ENCODE measurements around the gene WFDC11. TPM values are rescaled to one million over a fixed set of nuclear protein-coding genes. Genes with fewer than 3 reads are reported as not detected.
"Not testable (repeated sequence)": the region's sequence is repeated elsewhere in the genome, so short reads cannot be mapped to it uniquely, and the experiment has no call there.

The WFDC11 gene
- total RNA-seq, 1 experiment from 2014 or later: not detected

DNA sequence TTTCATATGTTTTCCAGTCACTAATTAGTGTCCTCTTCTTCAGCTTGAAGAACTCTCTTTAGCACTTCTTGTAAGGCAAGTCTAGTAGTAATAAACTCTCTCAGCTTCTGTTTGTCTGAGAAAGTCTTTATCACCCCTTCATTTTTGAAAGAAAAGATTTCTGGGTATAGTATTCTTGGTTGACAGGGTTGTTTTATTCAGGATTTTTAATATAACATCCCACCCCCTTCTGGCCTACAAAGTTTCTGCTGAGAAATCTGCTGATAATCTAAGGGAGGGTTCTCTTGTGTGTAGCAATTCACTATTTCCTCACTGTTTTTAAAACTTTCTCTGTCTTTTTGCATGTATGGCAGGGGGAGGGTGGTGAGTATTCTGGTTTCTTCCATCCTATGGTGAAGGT is 9.6 kb upstream of the WFDC11 start:
- Histone ChIP-seq H3K27me3 (ENCODE audit: insufficient read depth, low read depth) (peaks cover 24% of the 10 kb centered on the region; the same call in 1 of the 2 replicates), H3K27ac (no peak overlapping the region), H2AFZ (no peak overlapping the region), H3F3A (ENCODE audit: insufficient read depth, low read depth) (no peaks in the 10 kb centered on the region), H3K4me2 (no peak overlapping the region), H3K4me3 (no peak overlapping the region), H3K79me2 (ENCODE audit: low read depth) (no peaks in the 10 kb centered on the region), H4K20me1 (ENCODE audit: insufficient read depth) (no peaks in the 10 kb centered on the region), H3K4me1 (replicated peaks; ENCODE audit: insufficient read depth) (no peaks in the 10 kb centered on the region), H3K36me3 (ENCODE audit: low read depth) (no peaks in the 10 kb centered on the region), H3K9me3 (ENCODE audit: insufficient read depth, low read depth) (peaks cover 6% of the 10 kb centered on the region; the same call in 1 of the 2 replicates), H3K9me2 (ENCODE audit: insufficient read depth) (no peaks in the 10 kb centered on the region; the same call in 1 of the 2 replicates)
- ChIA-PET CTCF (no interaction called here), POLR2A (ENCODE audit: unreplicated experiment) (no interaction called here)
- TF ChIP-seq EZH2 (IDR thresholded peaks at IDR 0.05; ENCODE audit: low read depth): no peak
- TF ChIP-seq, protein P1, sequence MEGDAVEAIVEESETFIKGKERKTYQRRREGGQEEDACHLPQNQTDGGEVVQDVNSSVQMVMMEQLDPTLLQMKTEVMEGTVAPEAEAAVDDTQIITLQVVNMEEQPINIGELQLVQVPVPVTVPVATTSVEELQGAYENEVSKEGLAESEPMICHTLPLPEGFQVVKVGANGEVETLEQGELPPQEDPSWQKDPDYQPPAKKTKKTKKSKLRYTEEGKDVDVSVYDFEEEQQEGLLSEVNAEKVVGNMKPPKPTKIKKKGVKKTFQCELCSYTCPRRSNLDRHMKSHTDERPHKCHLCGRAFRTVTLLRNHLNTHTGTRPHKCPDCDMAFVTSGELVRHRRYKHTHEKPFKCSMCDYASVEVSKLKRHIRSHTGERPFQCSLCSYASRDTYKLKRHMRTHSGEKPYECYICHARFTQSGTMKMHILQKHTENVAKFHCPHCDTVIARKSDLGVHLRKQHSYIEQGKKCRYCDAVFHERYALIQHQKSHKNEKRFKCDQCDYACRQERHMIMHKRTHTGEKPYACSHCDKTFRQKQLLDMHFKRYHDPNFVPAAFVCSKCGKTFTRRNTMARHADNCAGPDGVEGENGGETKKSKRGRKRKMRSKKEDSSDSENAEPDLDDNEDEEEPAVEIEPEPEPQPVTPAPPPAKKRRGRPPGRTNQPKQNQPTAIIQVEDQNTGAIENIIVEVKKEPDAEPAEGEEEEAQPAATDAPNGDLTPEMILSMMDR (conservative IDR thresholded peaks at IDR 0.05): no peak
- BruUV-seq (replicated peaks): no TSS peak
- intact Hi-C loops (cut with micrococcal nuclease; ENCODE audit: unreplicated experiment): loop anchor here (10.0 kb wide), 1 partner anchor 55 kb away; no protein-coding TSS in a partner anchor
- no peak for DNase-seq

DNA sequence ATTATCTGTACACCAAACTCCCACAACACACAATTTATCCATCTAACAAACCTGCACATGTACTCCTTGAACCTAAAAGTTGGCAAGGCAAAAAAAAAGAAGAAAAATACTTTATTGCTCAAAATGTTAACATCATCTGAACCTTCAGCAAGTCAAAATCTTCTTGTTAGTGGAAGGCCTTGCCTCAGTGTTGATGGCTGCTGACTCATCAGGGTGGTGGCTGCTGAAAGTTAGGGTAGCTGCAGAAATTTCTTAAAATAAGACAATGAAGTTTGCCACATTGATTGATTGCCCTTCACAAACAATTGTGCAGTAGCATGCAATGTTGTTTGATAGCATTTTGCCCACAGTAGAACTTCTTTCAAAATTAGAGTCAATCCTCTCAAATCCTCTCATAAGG is 2.7 kb upstream of the WFDC11 start:
- H3K9me2 ChIP-seq (ENCODE audit: insufficient read depth): no peaks in the 10 kb centered on the region; the same call in 1 of the 2 replicates
- H3K27ac ChIP-seq: no peak overlapping the region
- H3K4me3 ChIP-seq: no peak overlapping the region
- H3K4me1 ChIP-seq (replicated peaks; ENCODE audit: insufficient read depth): no peaks in the 10 kb centered on the region
- H4K20me1 ChIP-seq (ENCODE audit: insufficient read depth): no peaks in the 10 kb centered on the region
- ChIA-PET POLR2A (ENCODE audit: unreplicated experiment) (no interaction called here), CTCF (no interaction called here)
- intact Hi-C loops (cut with micrococcal nuclease; ENCODE audit: unreplicated experiment): loop anchor here (10.0 kb wide), 1 partner anchor 62 kb away; no protein-coding TSS in a partner anchor
- no peak for TF ChIP-seq EZH2 (IDR thresholded peaks at IDR 0.05; ENCODE audit: low read depth)
- TF ChIP-seq, protein P1 (conservative IDR thresholded peaks at IDR 0.05): no peak
- H3K4me2 ChIP-seq: no peak overlapping the region
- H3K9me3 ChIP-seq (ENCODE audit: insufficient read depth, low read depth): peaks cover 10% of the 10 kb centered on the region; the same call in 1 of the 2 replicates
- no TSS peak for BruUV-seq (replicated peaks)
- peaks cover 9% of the 10 kb centered on the region; the same call in 1 of the 2 replicates for H3K27me3 ChIP-seq (ENCODE audit: insufficient read depth, low read depth)
- H3K36me3 ChIP-seq (ENCODE audit: low read depth): no peaks in the 10 kb centered on the region
- H3K79me2 ChIP-seq (ENCODE audit: low read depth): no peaks in the 10 kb centered on the region
- H2AFZ ChIP-seq: no peak overlapping the region
- no peaks in the 10 kb centered on the region for H3F3A ChIP-seq (ENCODE audit: insufficient read depth, low read depth)
- DNase-seq: no peak

DNA sequence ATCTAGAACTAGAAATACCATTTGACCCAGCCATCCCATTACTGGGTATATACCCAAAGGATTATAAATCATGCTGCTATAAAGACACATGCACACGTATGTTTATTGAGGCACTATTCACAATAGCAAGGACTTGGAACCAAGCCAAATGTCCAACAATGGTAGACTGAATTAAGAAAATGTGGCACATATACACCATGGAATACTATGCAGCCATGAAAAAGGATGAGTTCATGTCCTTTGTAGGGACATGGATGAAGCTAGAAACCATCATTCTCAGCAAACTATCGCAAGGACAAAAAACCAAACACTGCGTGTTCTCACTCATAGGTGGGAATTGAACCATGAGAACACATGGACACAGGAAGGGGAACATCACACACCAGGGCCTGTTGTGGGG is 13.0 kb downstream of the WFDC11 start:
- CTCF ChIA-PET; H3K9me2 ChIP-seq (ENCODE audit: insufficient read depth); H3K4me2 ChIP-seq; DNase-seq; BruUV-seq (replicated peaks); intact Hi-C loops (cut with micrococcal nuclease; ENCODE audit: unreplicated experiment); H2AFZ ChIP-seq; H3K27me3 ChIP-seq (ENCODE audit: insufficient read depth, low read depth); H3K4me1 ChIP-seq (replicated peaks; ENCODE audit: insufficient read depth); H3K36me3 ChIP-seq (ENCODE audit: low read depth); H3K4me3 ChIP-seq; H3K9me3 ChIP-seq (ENCODE audit: insufficient read depth, low read depth); H3K79me2 ChIP-seq (ENCODE audit: low read depth); H3K27ac ChIP-seq; H3F3A ChIP-seq (ENCODE audit: insufficient read depth, low read depth); H4K20me1 ChIP-seq (ENCODE audit: insufficient read depth); POLR2A ChIA-PET (ENCODE audit: unreplicated experiment): not testable (repeated sequence)

DNA sequence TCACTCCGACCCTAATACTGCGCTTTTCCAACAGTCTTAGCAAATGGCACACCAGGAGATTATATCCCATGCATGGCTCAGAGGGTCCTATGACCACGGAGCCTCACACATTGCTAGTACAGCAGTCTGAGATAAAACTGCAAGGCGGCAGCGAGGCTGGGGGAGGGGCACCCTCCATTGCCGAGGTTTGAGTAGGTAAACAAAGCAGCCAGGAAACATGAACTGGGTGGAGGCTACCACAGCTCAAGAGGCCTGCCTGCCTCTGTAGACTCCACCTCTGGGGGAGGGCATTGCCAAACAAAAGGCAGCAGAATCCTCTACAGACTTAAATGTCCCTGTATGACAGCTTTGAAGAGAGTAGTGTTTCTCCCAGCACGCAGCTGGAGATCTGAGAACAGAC is 18.3 kb downstream of the WFDC11 start:
- H4K20me1 ChIP-seq (ENCODE audit: insufficient read depth); H3K36me3 ChIP-seq (ENCODE audit: low read depth); H2AFZ ChIP-seq; POLR2A ChIA-PET (ENCODE audit: unreplicated experiment); H3K79me2 ChIP-seq (ENCODE audit: low read depth); intact Hi-C loops (cut with micrococcal nuclease; ENCODE audit: unreplicated experiment); CTCF ChIA-PET; H3K4me1 ChIP-seq (replicated peaks; ENCODE audit: insufficient read depth); H3K9me3 ChIP-seq (ENCODE audit: insufficient read depth, low read depth); H3K27ac ChIP-seq; BruUV-seq (replicated peaks); H3K9me2 ChIP-seq (ENCODE audit: insufficient read depth); H3K27me3 ChIP-seq (ENCODE audit: insufficient read depth, low read depth); H3K4me3 ChIP-seq; H3F3A ChIP-seq (ENCODE audit: insufficient read depth, low read depth): not testable (repeated sequence)
- DNase-seq: peak in 1 of 2 experiments; percentile 25
- H3K4me2 ChIP-seq: peak overlapping the region; percentile 31
